Measurements from ENCODE around the gene ADGRG7. TPM values are rescaled to one million over a fixed set of nuclear protein-coding genes. Genes with fewer than 3 reads are reported as not detected.

The ADGRG7 gene
- total RNA-seq, 4 donors from 2014 or later, result 0.58 TPM; not detected in 3

- H3K4me1 ChIP-seq, result peaks cover 0 to 4% of the 10 kb centered on the region in 2 donors
- no peak overlapping the region for H3K4me3 ChIP-seq
- intact Hi-C loops (cut with DNase I; ENCODE audit: low total_unique reads), result no loop called here
- ATAC-seq (no peak), DNase-seq (no peak)
- no peak overlapping the region for H3K27ac ChIP-seq
- H3K9me3 ChIP-seq, result no peaks in the 10 kb centered on the region
- in situ Hi-C loops (cut with MboI; ENCODE audit: low sequenced_read_pairs in 4 of 4), result no loop called here
- peaks cover 0 to 4% (median 2%) of the 10 kb centered on the region in 3 donors for H3K27me3 ChIP-seq
- TF ChIP-seq POLR2A (IDR thresholded peaks at IDR 0.05) (no peak), CTCF (IDR thresholded peaks at IDR 0.05 in 4 of 5, conservative IDR thresholded peaks at IDR 0.05 in 1 of 5) (no peak)
- H3K36me3 ChIP-seq, result no peaks in the 10 kb centered on the region
These were observed 86.8 kb downstream of the ADGRG7 start for GRCh38 chr3:100696161-100696560.

DNA sequence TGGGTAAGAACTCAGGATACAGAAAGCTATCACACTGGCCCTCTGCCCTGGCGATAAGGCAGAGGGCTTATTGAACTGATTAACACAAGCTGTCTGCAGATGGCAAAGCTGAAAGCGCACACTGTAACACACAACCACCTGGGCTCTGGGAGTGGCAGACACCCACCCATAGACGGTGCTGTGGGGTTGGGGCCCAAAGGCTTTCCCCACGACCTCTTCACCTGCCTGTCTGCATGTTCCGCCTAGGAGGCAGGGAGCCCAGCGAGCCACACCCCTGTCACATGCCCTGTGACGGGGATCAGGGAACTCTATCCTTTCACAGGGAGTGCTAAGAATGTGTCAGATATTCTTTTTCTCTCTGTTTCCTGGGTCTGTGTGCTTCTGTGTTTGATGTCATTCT lies 87.8 kb downstream of the ADGRG7 start:
- DNase-seq (no peak), ATAC-seq (no peak)
- intact Hi-C loops (cut with DNase I; ENCODE audit: low total_unique reads), result no loop called here
- Histone ChIP-seq H3K9me3 (no peaks in the 10 kb centered on the region), H3K4me3 (no peak overlapping the region), H3K4me1 (peaks cover 0 to 4% of the 10 kb centered on the region in 2 donors), H3K27me3 (peaks cover 0 to 4% (median 0%) of the 10 kb centered on the region in 3 donors), H3K27ac (no peak overlapping the region), H3K36me3 (no peaks in the 10 kb centered on the region)
- in situ Hi-C loops (cut with MboI; ENCODE audit: low sequenced_read_pairs in 4 of 4), result no loop called here
- TF ChIP-seq CTCF (IDR thresholded peaks at IDR 0.05 in 4 of 5, conservative IDR thresholded peaks at IDR 0.05 in 1 of 5) (no peak), POLR2A (IDR thresholded peaks at IDR 0.05) (no peak)

DNA sequence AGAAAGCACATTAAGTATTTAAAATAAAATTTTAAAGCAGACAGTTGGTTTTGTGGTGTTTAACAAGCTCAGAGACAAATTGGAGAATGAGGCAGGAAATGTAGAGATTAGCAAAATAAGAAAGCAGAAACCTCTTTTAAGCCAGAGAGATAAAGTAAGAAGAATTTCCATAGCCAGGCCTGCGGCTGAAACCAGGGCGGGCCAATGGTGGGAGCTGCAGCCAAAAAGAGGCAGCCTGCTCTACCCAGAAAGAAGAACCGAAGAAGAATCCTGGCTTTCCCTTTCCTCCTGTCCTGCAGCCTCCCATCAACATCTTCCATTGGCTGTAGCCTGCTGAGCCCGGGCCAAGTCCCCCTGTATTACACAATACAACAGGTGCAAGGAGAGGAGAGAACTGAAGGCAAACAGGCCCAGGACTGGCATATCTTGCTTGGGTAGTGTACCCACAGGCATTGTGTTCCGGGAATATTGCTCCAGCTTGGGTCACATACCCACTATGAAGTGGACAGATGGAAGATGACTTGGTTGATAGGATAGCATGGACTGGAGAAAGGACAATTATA lies 88.4 kb downstream of the ADGRG7 start:
- no peaks in the 10 kb centered on the region for H3K9me3 ChIP-seq
- intact Hi-C loops (cut with DNase I; ENCODE audit: low total_unique reads), result no loop called here
- DNase-seq, result peak in 1 of 2 donors; percentile 59
- peak; percentile 36 to 89 for ATAC-seq
- no peak for TF ChIP-seq POLR2A (IDR thresholded peaks at IDR 0.05)
- no peak for TF ChIP-seq CTCF (IDR thresholded peaks at IDR 0.05 in 4 of 5, conservative IDR thresholded peaks at IDR 0.05 in 1 of 5)
- no peak overlapping the region for H3K27ac ChIP-seq
- H3K36me3 ChIP-seq, result no peaks in the 10 kb centered on the region
- in situ Hi-C loops (cut with MboI; ENCODE audit: low sequenced_read_pairs in 4 of 4), result no loop called here
- peaks cover 0 to 4% of the 10 kb centered on the region in 2 donors for H3K4me1 ChIP-seq
- peaks cover 0 to 4% (median 0%) of the 10 kb centered on the region in 3 donors for H3K27me3 ChIP-seq
- H3K4me3 ChIP-seq, result no peak overlapping the region

DNA sequence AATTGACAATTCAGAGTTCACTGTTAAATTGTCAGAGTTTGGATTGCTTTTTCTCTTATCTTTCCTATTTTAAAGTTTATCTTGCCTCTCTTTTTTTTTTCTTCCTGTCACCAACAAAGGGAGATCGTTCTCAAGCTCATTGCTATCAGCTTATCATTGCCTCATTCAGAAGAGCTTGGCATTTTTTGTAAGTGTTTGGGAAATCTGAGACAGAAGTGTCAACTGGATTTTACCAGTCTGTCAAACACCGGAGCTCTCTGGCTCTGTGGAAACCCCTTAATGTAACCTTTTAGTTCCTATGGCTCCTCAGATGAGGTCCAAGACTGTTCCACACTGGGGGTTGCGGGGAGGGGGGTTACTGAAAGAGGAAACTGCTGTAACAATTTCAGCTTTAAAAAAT lies 89.3 kb downstream of the ADGRG7 start:
- ATAC-seq, result no peak
- H3K27me3 ChIP-seq, result peaks cover 0 to 4% (median 0%) of the 10 kb centered on the region in 3 donors
- intact Hi-C loops (cut with DNase I; ENCODE audit: low total_unique reads) (no loop called here), in situ Hi-C loops (cut with MboI; ENCODE audit: low sequenced_read_pairs in 4 of 4) (no loop called here)
- no peaks in the 10 kb centered on the region for H3K9me3 ChIP-seq
- no peak for DNase-seq
- no peak for TF ChIP-seq POLR2A (IDR thresholded peaks at IDR 0.05)
- no peak for TF ChIP-seq CTCF (IDR thresholded peaks at IDR 0.05 in 4 of 5, conservative IDR thresholded peaks at IDR 0.05 in 1 of 5)
- no peak overlapping the region for H3K27ac ChIP-seq
- H3K4me3 ChIP-seq, result no peak overlapping the region
- H3K4me1 ChIP-seq, result peaks cover 0 to 4% of the 10 kb centered on the region in 2 donors
- no peaks in the 10 kb centered on the region for H3K36me3 ChIP-seq

DNA sequence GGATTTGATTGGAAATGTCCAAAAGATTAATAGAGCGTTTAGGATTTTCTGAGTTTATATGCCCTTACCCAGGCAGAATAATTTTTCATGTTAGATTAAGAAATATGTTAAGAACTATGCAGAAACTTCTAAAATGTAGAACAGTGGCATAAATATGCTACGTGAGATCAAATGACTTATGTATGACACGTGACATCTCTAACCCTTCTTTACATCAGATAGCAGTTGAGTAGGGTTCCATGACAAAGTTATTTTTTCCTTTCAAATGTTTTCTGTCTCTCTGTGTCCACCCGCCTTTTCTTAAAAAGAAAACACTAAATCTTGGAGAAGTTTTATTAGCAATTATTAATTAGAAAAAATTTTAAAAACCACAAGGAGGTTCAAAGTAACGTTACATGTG lies 91.3 kb downstream of the ADGRG7 start:
- intact Hi-C loops (cut with DNase I; ENCODE audit: low total_unique reads), result no loop called here
- Histone ChIP-seq H3K4me3 (no peak overlapping the region), H3K27me3 (no peaks in the 10 kb centered on the region), H3K9me3 (no peaks in the 10 kb centered on the region), H3K36me3 (no peaks in the 10 kb centered on the region), H3K4me1 (peaks cover 0 to 4% of the 10 kb centered on the region in 2 donors), H3K27ac (no peak overlapping the region)
- DNase-seq, result no peak
- ATAC-seq, result no peak
- in situ Hi-C loops (cut with MboI; ENCODE audit: low sequenced_read_pairs in 4 of 4), result loop anchor here in 1 of 4 donors (25.0 kb wide), 1 partner anchor 888 kb away; the partner anchor contains the start of gene CMSS1
- TF ChIP-seq POLR2A (IDR thresholded peaks at IDR 0.05), result no peak
- TF ChIP-seq CTCF (IDR thresholded peaks at IDR 0.05 in 4 of 5, conservative IDR thresholded peaks at IDR 0.05 in 1 of 5), result no peak

All from gastrocnemius medialis (tissue), 4 donors.